HG03575 (cell line): ENCODE data around the gene ANO2.
"Not testable (repeated sequence)": the region's sequence is repeated elsewhere in the genome, so short reads cannot be mapped to it uniquely, and the experiment has no call there.

ENCODE experiments used
- ATAC-seq: cut with Tn5 transposase; IDR thresholded peaks from one replicate; pipeline ENCODE4 v1.9.1; 2021; ENCODE audit not compliant: unreplicated experiment, insufficient number of reproducible peaks, low FRiP score; ENCODE audit errors: extremely low read depth

ANO2 gene

GRCh38 chr12:5716976-5717375 lies 228.1 kb downstream of the ANO2 start:
- no peak for ATAC-seq

GRCh38 chr12:5716201-5716600 lies 228.9 kb downstream of the ANO2 start:
- no peak for ATAC-seq

- no peak for ATAC-seq
Measured at GRCh38 chr12:5715021-5715420, 230.0 kb downstream of the ANO2 start.

- no peak for ATAC-seq
Measured at GRCh38 chr12:5713599-5714081, 231.4 kb downstream of the ANO2 start.

GRCh38 chr12:5710260-5710878 lies 234.7 kb downstream of the ANO2 start:
- no peak for ATAC-seq

- ATAC-seq, result no peak
Measured at GRCh38 chr12:5708371-5708770, 236.7 kb downstream of the ANO2 start.

GRCh38 chr12:5706247-5706646 lies 238.8 kb downstream of the ANO2 start:
- no peak for ATAC-seq

GRCh38 chr12:5705791-5706190 lies 239.3 kb downstream of the ANO2 start:
- ATAC-seq, result no peak

GRCh38 chr12:5694759-5695409 lies 250.2 kb downstream of the ANO2 start:
- no peak for ATAC-seq

- ATAC-seq, result no peak
Measured at GRCh38 chr12:5692850-5693249, 252.2 kb downstream of the ANO2 start.

GRCh38 chr12:5691943-5692342 lies 253.1 kb downstream of the ANO2 start:
- ATAC-seq, result no peak

- ATAC-seq, result no peak
Measured at GRCh38 chr12:5690240-5690639, 254.8 kb downstream of the ANO2 start.

- ATAC-seq, result no peak
Measured at GRCh38 chr12:5689773-5690172, 255.3 kb downstream of the ANO2 start.

- ATAC-seq, result no peak
Measured at GRCh38 chr12:5688226-5688625, 256.8 kb downstream of the ANO2 start.

- ATAC-seq, result no peak
Measured at GRCh38 chr12:5685935-5686334, 259.1 kb downstream of the ANO2 start.

GRCh38 chr12:5684989-5685388 lies 260.1 kb downstream of the ANO2 start:
- ATAC-seq, result no peak

- no peak for ATAC-seq
Measured at GRCh38 chr12:5682581-5682980, 262.5 kb downstream of the ANO2 start.

GRCh38 chr12:5678176-5678575 lies 266.9 kb downstream of the ANO2 start:
- no peak for ATAC-seq

GRCh38 chr12:5669624-5670023 lies 275.4 kb downstream of the ANO2 start:
- not testable (repeated sequence) for ATAC-seq

- ATAC-seq, result no peak
Measured at GRCh38 chr12:5665615-5666014, 279.4 kb downstream of the ANO2 start.

GRCh38 chr12:5661811-5662210 lies 283.2 kb downstream of the ANO2 start:
- ATAC-seq, result no peak
